Liver (tissue), 3 donors: ENCODE measurements around the gene CGB3.

Experiments
- GABPA ChIP-seq, 2 donors: IDR thresholded peaks in 1 of 2; conservative IDR thresholded peaks in 1 of 2; 2 replicates each; pipeline ENCODE4 v1.6.1; 2016; ENCODE audit warnings: antibody characterized with exemption in 2 of 2, mild to moderate bottlenecking in 1 of 2, moderate library complexity in 1 of 2
- RAD21 ChIP-seq, 2 donors: IDR thresholded peaks; 2 replicates each; pipeline ENCODE4 v1.6.1; 2016; ENCODE audit warnings: antibody characterized with exemption in 2 of 2, mild to moderate bottlenecking in 2 of 2
- TF ChIP-seq, protein P1 (sequence below): fragments of 150-350 bp; IDR thresholded peaks from 2 replicates; pipeline ENCODE4 v1.5.1; 2017; ENCODE audit warnings: improper control_type of control experiment, low read depth, low read length; ENCODE audit not compliant: missing input control
- TF ChIP-seq, protein P2 (sequence below): IDR thresholded peaks from 2 replicates; pipeline ENCODE4 v1.6.1; 2016; ENCODE audit warnings: antibody characterized with exemption, mild to moderate bottlenecking
- donor health status: healthy.
- donor health status: healthy.

DNA sequence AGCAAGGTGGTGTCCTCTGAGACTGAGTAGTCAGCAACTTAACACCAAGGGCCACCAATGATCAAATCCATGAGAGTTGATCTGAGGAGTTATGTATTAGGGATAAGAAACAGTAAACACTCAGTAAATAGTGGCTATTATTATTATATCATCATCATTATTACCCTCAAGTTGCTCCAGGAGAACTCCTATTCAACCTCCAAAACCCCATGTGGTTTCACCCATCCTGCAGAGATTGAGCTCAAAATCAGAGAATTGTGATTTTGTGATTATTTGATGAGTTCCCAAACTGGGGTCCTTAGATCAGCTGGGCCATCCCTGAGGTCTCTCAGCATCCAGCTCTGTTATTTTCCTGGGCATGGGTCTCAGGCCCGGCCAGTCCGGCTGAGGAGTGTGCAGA lies 36.9 kb upstream of the CGB3 start:
- TF ChIP-seq, protein P1, sequence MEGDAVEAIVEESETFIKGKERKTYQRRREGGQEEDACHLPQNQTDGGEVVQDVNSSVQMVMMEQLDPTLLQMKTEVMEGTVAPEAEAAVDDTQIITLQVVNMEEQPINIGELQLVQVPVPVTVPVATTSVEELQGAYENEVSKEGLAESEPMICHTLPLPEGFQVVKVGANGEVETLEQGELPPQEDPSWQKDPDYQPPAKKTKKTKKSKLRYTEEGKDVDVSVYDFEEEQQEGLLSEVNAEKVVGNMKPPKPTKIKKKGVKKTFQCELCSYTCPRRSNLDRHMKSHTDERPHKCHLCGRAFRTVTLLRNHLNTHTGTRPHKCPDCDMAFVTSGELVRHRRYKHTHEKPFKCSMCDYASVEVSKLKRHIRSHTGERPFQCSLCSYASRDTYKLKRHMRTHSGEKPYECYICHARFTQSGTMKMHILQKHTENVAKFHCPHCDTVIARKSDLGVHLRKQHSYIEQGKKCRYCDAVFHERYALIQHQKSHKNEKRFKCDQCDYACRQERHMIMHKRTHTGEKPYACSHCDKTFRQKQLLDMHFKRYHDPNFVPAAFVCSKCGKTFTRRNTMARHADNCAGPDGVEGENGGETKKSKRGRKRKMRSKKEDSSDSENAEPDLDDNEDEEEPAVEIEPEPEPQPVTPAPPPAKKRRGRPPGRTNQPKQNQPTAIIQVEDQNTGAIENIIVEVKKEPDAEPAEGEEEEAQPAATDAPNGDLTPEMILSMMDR = no peak
- TF ChIP-seq, protein P2, sequence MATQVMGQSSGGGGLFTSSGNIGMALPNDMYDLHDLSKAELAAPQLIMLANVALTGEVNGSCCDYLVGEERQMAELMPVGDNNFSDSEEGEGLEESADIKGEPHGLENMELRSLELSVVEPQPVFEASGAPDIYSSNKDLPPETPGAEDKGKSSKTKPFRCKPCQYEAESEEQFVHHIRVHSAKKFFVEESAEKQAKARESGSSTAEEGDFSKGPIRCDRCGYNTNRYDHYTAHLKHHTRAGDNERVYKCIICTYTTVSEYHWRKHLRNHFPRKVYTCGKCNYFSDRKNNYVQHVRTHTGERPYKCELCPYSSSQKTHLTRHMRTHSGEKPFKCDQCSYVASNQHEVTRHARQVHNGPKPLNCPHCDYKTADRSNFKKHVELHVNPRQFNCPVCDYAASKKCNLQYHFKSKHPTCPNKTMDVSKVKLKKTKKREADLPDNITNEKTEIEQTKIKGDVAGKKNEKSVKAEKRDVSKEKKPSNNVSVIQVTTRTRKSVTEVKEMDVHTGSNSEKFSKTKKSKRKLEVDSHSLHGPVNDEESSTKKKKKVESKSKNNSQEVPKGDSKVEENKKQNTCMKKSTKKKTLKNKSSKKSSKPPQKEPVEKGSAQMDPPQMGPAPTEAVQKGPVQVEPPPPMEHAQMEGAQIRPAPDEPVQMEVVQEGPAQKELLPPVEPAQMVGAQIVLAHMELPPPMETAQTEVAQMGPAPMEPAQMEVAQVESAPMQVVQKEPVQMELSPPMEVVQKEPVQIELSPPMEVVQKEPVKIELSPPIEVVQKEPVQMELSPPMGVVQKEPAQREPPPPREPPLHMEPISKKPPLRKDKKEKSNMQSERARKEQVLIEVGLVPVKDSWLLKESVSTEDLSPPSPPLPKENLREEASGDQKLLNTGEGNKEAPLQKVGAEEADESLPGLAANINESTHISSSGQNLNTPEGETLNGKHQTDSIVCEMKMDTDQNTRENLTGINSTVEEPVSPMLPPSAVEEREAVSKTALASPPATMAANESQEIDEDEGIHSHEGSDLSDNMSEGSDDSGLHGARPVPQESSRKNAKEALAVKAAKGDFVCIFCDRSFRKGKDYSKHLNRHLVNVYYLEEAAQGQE = no peak
- TF ChIP-seq GABPA (IDR thresholded peaks at IDR 0.05 in 1 of 2, conservative IDR thresholded peaks at IDR 0.05 in 1 of 2) = no peak
- no peak for TF ChIP-seq RAD21 (IDR thresholded peaks at IDR 0.05)
